T-helper 2 cell treated with Interferon-gamma antibody and Interleukin-4, amounts not matched to agents 5 μg/mL and 100 μg/mL, for 36 hours (primary cell): Measurements from ENCODE around the gene KCNAB1.

ENCODE experiments used
- DNase-seq: peaks from one replicate; pipeline ENCODE4 v3.0.0; 2021; ENCODE audit warnings: low spot score
- H3K27ac Mint-ChIP-seq: one replicate; pipeline ENCODE4 v1.8.0; 2021; ENCODE audit warnings: mild to moderate bottlenecking, mixed read lengths
- H3K27me3 Mint-ChIP-seq: one replicate; pipeline ENCODE4 v1.8.0; 2021; ENCODE audit warnings: low read depth, mixed read lengths
- H3K36me3 Mint-ChIP-seq: one replicate; pipeline ENCODE4 v1.8.0; 2021; ENCODE audit warnings: low read depth, mixed read lengths
- H3K4me1 Mint-ChIP-seq: one replicate; pipeline ENCODE4 v1.8.0; 2021; ENCODE audit warnings: low read depth, mixed read lengths
- H3K4me3 Mint-ChIP-seq: one replicate; pipeline ENCODE4 v1.8.0; 2022; ENCODE audit warnings: mild to moderate bottlenecking, moderate library complexity, mixed read lengths
- H3K9me3 Mint-ChIP-seq: one replicate; pipeline ENCODE4 v1.8.0; 2021; ENCODE audit warnings: mixed read lengths

Gene KCNAB1

GRCh38 chr3:156472150-156472549 lies 351.8 kb downstream of the KCNAB1 start:
- Mint-ChIP-seq H3K9me3 (no peaks in the 10 kb centered on the region), H3K4me1 (no peaks in the 10 kb centered on the region), H3K36me3 (no peaks in the 10 kb centered on the region), H3K4me3 (no peak overlapping the region), H3K27me3 (peaks cover 59% of the 10 kb centered on the region), H3K27ac (no peak overlapping the region)
- no peak for DNase-seq

- Mint-ChIP-seq H3K27ac (no peak overlapping the region), H3K4me3 (no peak overlapping the region), H3K9me3 (no peaks in the 10 kb centered on the region), H3K4me1 (no peaks in the 10 kb centered on the region), H3K27me3 (peaks cover 60% of the 10 kb centered on the region), H3K36me3 (no peaks in the 10 kb centered on the region)
- no peak for DNase-seq
These were observed 352.3 kb downstream of the KCNAB1 start for GRCh38 chr3:156472684-156473083.

- Mint-ChIP-seq H3K9me3 (no peaks in the 10 kb centered on the region), H3K27ac (no peak overlapping the region), H3K36me3 (no peaks in the 10 kb centered on the region), H3K4me1 (no peaks in the 10 kb centered on the region), H3K27me3 (peaks cover 57% of the 10 kb centered on the region), H3K4me3 (no peak overlapping the region)
- no peak for DNase-seq
These were observed 353.0 kb downstream of the KCNAB1 start for GRCh38 chr3:156473341-156473740.

- H3K27ac Mint-ChIP-seq: no peak overlapping the region
- H3K27me3 Mint-ChIP-seq: peaks cover 57% of the 10 kb centered on the region
- no peaks in the 10 kb centered on the region for H3K9me3 Mint-ChIP-seq
- no peaks in the 10 kb centered on the region for H3K36me3 Mint-ChIP-seq
- H3K4me3 Mint-ChIP-seq: no peak overlapping the region
- no peaks in the 10 kb centered on the region for H3K4me1 Mint-ChIP-seq
- no peak for DNase-seq
These were observed 354.4 kb downstream of the KCNAB1 start for GRCh38 chr3:156474560-156475389.

GRCh38 chr3:156477323-156477722 lies 356.9 kb downstream of the KCNAB1 start:
- peaks cover 50% of the 10 kb centered on the region for H3K27me3 Mint-ChIP-seq
- no peak overlapping the region for H3K27ac Mint-ChIP-seq
- DNase-seq: no peak
- H3K9me3 Mint-ChIP-seq: no peaks in the 10 kb centered on the region
- H3K4me3 Mint-ChIP-seq: no peak overlapping the region
- no peaks in the 10 kb centered on the region for H3K36me3 Mint-ChIP-seq
- H3K4me1 Mint-ChIP-seq: peaks cover 5% of the 10 kb centered on the region

- Mint-ChIP-seq H3K9me3 (no peaks in the 10 kb centered on the region), H3K36me3 (no peaks in the 10 kb centered on the region), H3K27ac (no peak overlapping the region)
These were observed 358.5 kb downstream of the KCNAB1 start for GRCh38 chr3:156478891-156479290.

GRCh38 chr3:156479604-156480003 lies 359.2 kb downstream of the KCNAB1 start:
- Mint-ChIP-seq H3K4me3 (no peak overlapping the region), H3K27me3 (peaks cover 36% of the 10 kb centered on the region), H3K36me3 (no peaks in the 10 kb centered on the region), H3K27ac (no peak overlapping the region), H3K4me1 (peaks cover 24% of the 10 kb centered on the region), H3K9me3 (no peaks in the 10 kb centered on the region)
- no peak for DNase-seq

More at GRCh38 chr3:156478891-156479290, 358.5 kb downstream of the KCNAB1 start:
- Mint-ChIP-seq H3K4me1 (peaks cover 18% of the 10 kb centered on the region), H3K27me3 (peaks cover 43% of the 10 kb centered on the region), H3K4me3 (no peak overlapping the region)
- DNase-seq: no peak

- Mint-ChIP-seq H3K36me3 (no peaks in the 10 kb centered on the region), H3K4me1 (peaks cover 30% of the 10 kb centered on the region), H3K9me3 (no peaks in the 10 kb centered on the region), H3K4me3 (no peak overlapping the region), H3K27ac (no peak overlapping the region), H3K27me3 (peaks cover 31% of the 10 kb centered on the region)
- no peak for DNase-seq
These were observed 360.6 kb downstream of the KCNAB1 start for GRCh38 chr3:156480949-156481348.

GRCh38 chr3:156483002-156483401 lies 362.6 kb downstream of the KCNAB1 start:
- Mint-ChIP-seq H3K27me3 (peaks cover 29% of the 10 kb centered on the region), H3K4me3 (peak overlapping the region; percentile 40), H3K27ac (peak overlapping the region; percentile 73), H3K4me1 (peaks cover 30% of the 10 kb centered on the region), H3K9me3 (no peaks in the 10 kb centered on the region), H3K36me3 (no peaks in the 10 kb centered on the region)
- no peak for DNase-seq

- peaks cover 29% of the 10 kb centered on the region for H3K27me3 Mint-ChIP-seq
These were observed 363.0 kb downstream of the KCNAB1 start for GRCh38 chr3:156483426-156483825.

GRCh38 chr3:156483961-156484787 lies 363.8 kb downstream of the KCNAB1 start:
- no peaks in the 10 kb centered on the region for H3K9me3 Mint-ChIP-seq
- H3K36me3 Mint-ChIP-seq: no peaks in the 10 kb centered on the region
- peaks cover 30% of the 10 kb centered on the region for H3K4me1 Mint-ChIP-seq
- H3K27me3 Mint-ChIP-seq: peaks cover 23% of the 10 kb centered on the region
- DNase-seq: peak; percentile 51
- H3K4me3 Mint-ChIP-seq: peak overlapping the region; percentile 81
- H3K27ac Mint-ChIP-seq: peak overlapping the region; percentile 83

More at GRCh38 chr3:156483426-156483825, 363.0 kb downstream of the KCNAB1 start:
- DNase-seq: peak; percentile 35
- Mint-ChIP-seq H3K4me3 (peak overlapping the region; percentile 81), H3K4me1 (peaks cover 30% of the 10 kb centered on the region), H3K36me3 (no peaks in the 10 kb centered on the region), H3K27ac (peak overlapping the region; percentile 83), H3K9me3 (no peaks in the 10 kb centered on the region)

GRCh38 chr3:156488767-156489166 lies 368.4 kb downstream of the KCNAB1 start:
- no peak overlapping the region for H3K27ac Mint-ChIP-seq
- H3K9me3 Mint-ChIP-seq: no peaks in the 10 kb centered on the region
- H3K4me1 Mint-ChIP-seq: peaks cover 13% of the 10 kb centered on the region
- H3K36me3 Mint-ChIP-seq: no peaks in the 10 kb centered on the region
- DNase-seq: no peak
- H3K27me3 Mint-ChIP-seq: peaks cover 22% of the 10 kb centered on the region
- no peak overlapping the region for H3K4me3 Mint-ChIP-seq

GRCh38 chr3:156489462-156489911 lies 369.1 kb downstream of the KCNAB1 start:
- DNase-seq: no peak
- Mint-ChIP-seq H3K4me1 (peaks cover 9% of the 10 kb centered on the region), H3K27ac (no peak overlapping the region), H3K4me3 (no peak overlapping the region), H3K36me3 (no peaks in the 10 kb centered on the region), H3K9me3 (no peaks in the 10 kb centered on the region), H3K27me3 (peaks cover 29% of the 10 kb centered on the region)

- Mint-ChIP-seq H3K9me3 (no peaks in the 10 kb centered on the region), H3K27me3 (peaks cover 30% of the 10 kb centered on the region), H3K4me1 (peaks cover 2% of the 10 kb centered on the region), H3K27ac (no peak overlapping the region), H3K4me3 (no peak overlapping the region), H3K36me3 (no peaks in the 10 kb centered on the region)
- DNase-seq: no peak
These were observed 370.8 kb downstream of the KCNAB1 start for GRCh38 chr3:156491192-156491591.
